Neuronal stem cell (in vitro differentiated cells): ENCODE measurements around the gene RNF145.

Experiments
- DNase-seq: peaks from one replicate; pipeline ENCODE4 v3.0.0-alpha.2; 2013; ENCODE audit warnings: low spot score
- H2AFZ ChIP-seq: one replicate; pipeline ENCODE4 v1.6.1; 2013; ENCODE audit warnings: mild to moderate bottlenecking, low read length, inconsistent platforms
- H2AK5ac ChIP-seq: 2 replicates; pipeline ENCODE4 v1.6.1; 2013; ENCODE audit warnings: low read depth, mild to moderate bottlenecking, inconsistent platforms, low read length, moderate library complexity, mixed read lengths
- H2BK120ac ChIP-seq: 2 replicates; pipeline ENCODE4 v1.6.1; 2013; ENCODE audit warnings: low read depth, mild to moderate bottlenecking, inconsistent platforms, low read length, moderate library complexity, mixed read lengths
- H2BK12ac ChIP-seq: one replicate; pipeline ENCODE4 v1.6.1; 2013; ENCODE audit warnings: low read length, inconsistent platforms
- H2BK15ac ChIP-seq: 2 replicates; pipeline ENCODE4 v1.6.1; 2013; ENCODE audit warnings: mild to moderate bottlenecking, low read length, inconsistent platforms, mixed read lengths
- H2BK5ac ChIP-seq: one replicate; pipeline ENCODE4 v1.6.1; 2013; ENCODE audit warnings: inconsistent platforms, mild to moderate bottlenecking, low read length, moderate library complexity
- H3K14ac ChIP-seq: one replicate; pipeline ENCODE4 v1.6.1; 2013; ENCODE audit warnings: low read length, inconsistent platforms
- H3K18ac ChIP-seq: 2 replicates; pipeline ENCODE4 v1.6.1; 2013; ENCODE audit warnings: low read length, inconsistent platforms
- H3K23ac ChIP-seq: 2 replicates; pipeline ENCODE4 v1.6.1; 2013; ENCODE audit warnings: low read depth, mild to moderate bottlenecking, mixed read lengths, low read length, inconsistent platforms; ENCODE audit not compliant: poor library complexity
- H3K27ac ChIP-seq: replicated peaks from 3 replicates; pipeline ENCODE4 v1.5.1; 2013; ENCODE audit warnings: low read length, inconsistent platforms
- H3K27me3 ChIP-seq, 3 experiments: 2 replicates each; pipeline ENCODE4 v1.6.1; 2013; ENCODE audit warnings: low read length in 3 of 3, mild to moderate bottlenecking in 2 of 3, inconsistent platforms in 1 of 3, low read depth in 1 of 3, mixed read lengths in 1 of 3, moderate library complexity in 1 of 3; ENCODE audit not compliant: control insufficient read depth in 3 of 3, insufficient read depth in 3 of 3
- H3K36me3 ChIP-seq, 2 donors: replicated peaks in 1 of 2; 2 replicates each; pipeline ENCODE4 v1.6.1; 2013; ENCODE audit warnings: low read length in 2 of 2; ENCODE audit not compliant: control insufficient read depth in 2 of 2, insufficient read depth in 2 of 2
- H3K4ac ChIP-seq: 2 replicates; pipeline ENCODE4 v1.6.1; 2013; ENCODE audit warnings: inconsistent platforms, mild to moderate bottlenecking, low read length, moderate library complexity
- H3K4me1 ChIP-seq, 2 donors: 1 replicate in 1 of 2; 2 replicates in 1 of 2; pipeline ENCODE4 v1.6.1; 2013; ENCODE audit warnings: low read length in 2 of 2, low read depth in 1 of 2; ENCODE audit not compliant: control insufficient read depth in 2 of 2, insufficient read depth in 1 of 2
- H3K4me2 ChIP-seq: one replicate; pipeline ENCODE4 v1.6.1; 2013; ENCODE audit warnings: mild to moderate bottlenecking, low read length, inconsistent platforms; ENCODE audit not compliant: insufficient read depth, poor library complexity, severe bottlenecking
- H3K4me3 ChIP-seq, 2 donors: 2 replicates each; pipeline ENCODE4 v1.5.1; 2013; ENCODE audit warnings: low read length in 2 of 2, mild to moderate bottlenecking in 2 of 2, inconsistent platforms in 1 of 2, moderate library complexity in 1 of 2
- H3K79me1 ChIP-seq: one replicate; pipeline ENCODE4 v1.6.1; 2013; ENCODE audit warnings: low read depth, mild to moderate bottlenecking, inconsistent platforms, low read length, moderate library complexity
- H3K9ac ChIP-seq: one replicate; pipeline ENCODE4 v1.6.1; 2013; ENCODE audit warnings: mild to moderate bottlenecking, low read depth, low read length, inconsistent platforms; ENCODE audit not compliant: poor library complexity
- H3K9me3 ChIP-seq, 2 donors: replicated peaks in 1 of 2; 2 replicates each; pipeline versions ENCODE3 to v1.6.1; 2013; ENCODE audit warnings: low read length in 2 of 2, mild to moderate bottlenecking in 2 of 2, inconsistent platforms in 1 of 2, low read depth in 1 of 2, mixed read lengths in 1 of 2, moderate library complexity in 1 of 2; ENCODE audit not compliant: control insufficient read depth in 2 of 2, insufficient read depth in 1 of 2
- H4K8ac ChIP-seq: one replicate; pipeline ENCODE4 v1.6.1; 2013; ENCODE audit warnings: low read depth, mild to moderate bottlenecking, inconsistent platforms, low read length, moderate library complexity
- H4K91ac ChIP-seq: one replicate; pipeline ENCODE4 v1.6.1; 2013; ENCODE audit warnings: low read length, low read depth, mild to moderate bottlenecking, inconsistent platforms; ENCODE audit not compliant: poor library complexity
- WGBS, 2 donors: extraction: QIAGEN DNeasy Blood & Tissue Kit; methylation state at CpG; one replicate each; pipeline ENCODE4 v1.1.7; 2013; ENCODE audit warnings: missing lambda C conversion rate in 2 of 2, mixed read lengths in 1 of 2; ENCODE audit not compliant: insufficient read length in 2 of 2, insufficient replicate concordance in 1 of 2; ENCODE audit errors: extremely low coverage in 2 of 2; 5-methylcytosine and 5-hydroxymethylcytosine counted together

RNF145 gene

DNA sequence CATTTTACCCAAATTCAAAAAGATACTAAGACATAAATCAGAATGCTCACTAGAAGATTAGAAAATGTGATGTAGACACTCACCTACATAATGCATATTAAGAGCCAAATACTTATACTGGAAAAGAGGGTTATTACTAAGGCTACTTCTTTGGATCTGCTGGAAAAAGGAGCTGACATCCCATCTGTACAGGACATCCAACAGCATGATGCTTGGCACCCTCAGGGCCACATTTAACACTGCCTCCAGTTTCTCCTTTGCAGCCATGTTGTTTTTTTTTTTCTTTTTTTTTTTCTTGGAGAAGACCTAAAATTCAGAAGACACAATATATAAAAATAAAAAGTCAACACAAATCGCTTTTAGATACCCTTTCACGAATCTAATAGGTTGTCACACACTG lies 6.0 kb downstream of the RNF145 start:
- Histone ChIP-seq H3K4me1 (peaks cover 0 to 14% of the 10 kb centered on the region in 2 donors), H2BK5ac (no peak overlapping the region), H2AK5ac (no peak overlapping the region), H2BK120ac (no peak overlapping the region), H2BK15ac (no peak overlapping the region), H3K14ac (no peak overlapping the region), H4K91ac (no peak overlapping the region), H3K27me3 (no peaks in the 10 kb centered on the region), H3K18ac (no peak overlapping the region), H3K4me3 (no peak overlapping the region), H3K27ac (no peak overlapping the region), H2BK12ac (no peak overlapping the region), H3K36me3 (peaks cover 3 to 47% of the 10 kb centered on the region in 2 donors), H2AFZ (no peak overlapping the region), H3K9me3 (no peaks in the 10 kb centered on the region), H3K4me2 (no peak overlapping the region), H3K9ac (no peak overlapping the region), H4K8ac (no peak overlapping the region), H3K23ac (no peak overlapping the region), H3K4ac (no peak overlapping the region), H3K79me1 (peaks cover 2% of the 10 kb centered on the region)
- no CpG with 5 or more reads among the region's 2 CpGs for WGBS, 2 donors
- no peak for DNase-seq

GRCh38 chr5:159202151-159202550 lies 7.2 kb downstream of the RNF145 start:
- H2BK120ac ChIP-seq = no peak overlapping the region
- no peak overlapping the region for H3K4me3 ChIP-seq
- H4K8ac ChIP-seq = no peak overlapping the region
- H3K27ac ChIP-seq = no peak overlapping the region
- no peak overlapping the region for H3K18ac ChIP-seq
- no peak overlapping the region for H3K14ac ChIP-seq
- H3K9me3 ChIP-seq = no peaks in the 10 kb centered on the region
- no peak overlapping the region for H3K23ac ChIP-seq
- H2BK15ac ChIP-seq = no peak overlapping the region
- H2AK5ac ChIP-seq = no peak overlapping the region
- H3K36me3 ChIP-seq = peaks cover 4 to 58% of the 10 kb centered on the region in 2 donors
- H3K79me1 ChIP-seq = no peaks in the 10 kb centered on the region
- no CpG with 5 or more reads among the region's 4 CpGs for WGBS, 2 donors
- H3K27me3 ChIP-seq = no peaks in the 10 kb centered on the region
- H3K4me1 ChIP-seq = peaks cover 0 to 14% of the 10 kb centered on the region in 2 donors
- H3K9ac ChIP-seq = no peak overlapping the region
- no peak overlapping the region for H3K4ac ChIP-seq
- no peak overlapping the region for H2BK12ac ChIP-seq
- H3K4me2 ChIP-seq = no peak overlapping the region
- H2AFZ ChIP-seq = no peak overlapping the region
- no peak overlapping the region for H2BK5ac ChIP-seq
- no peak for DNase-seq
- no peak overlapping the region for H4K91ac ChIP-seq

DNA sequence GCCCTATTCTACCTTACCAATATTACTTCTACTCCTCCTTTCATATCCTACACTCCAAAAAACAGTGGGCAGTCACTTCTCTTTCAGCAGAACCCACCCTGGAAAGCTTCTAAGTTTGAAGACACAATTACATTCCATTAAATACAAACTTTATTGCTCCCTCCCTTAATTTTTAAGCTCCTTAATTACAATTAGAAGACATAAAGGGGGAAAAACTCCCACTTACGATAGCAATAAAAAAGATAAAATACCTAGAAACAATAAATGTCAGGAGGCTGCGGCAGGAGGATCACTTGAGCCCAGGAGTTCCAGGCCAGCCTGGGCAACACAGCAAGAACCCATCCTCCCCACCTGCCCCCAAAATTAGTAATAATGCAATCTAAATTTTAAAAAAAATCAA lies 9.6 kb downstream of the RNF145 start:
- Histone ChIP-seq H2BK12ac (no peak overlapping the region), H3K4me1 (no peaks in the 10 kb centered on the region), H3K9me3 (no peaks in the 10 kb centered on the region), H3K18ac (no peak overlapping the region), H3K9ac (no peak overlapping the region), H3K36me3 (peaks cover 4 to 78% of the 10 kb centered on the region in 2 donors), H2BK5ac (no peak overlapping the region), H2AFZ (no peak overlapping the region), H2BK120ac (no peak overlapping the region), H2AK5ac (no peak overlapping the region), H3K4me2 (no peak overlapping the region), H3K4ac (no peak overlapping the region), H2BK15ac (no peak overlapping the region), H3K4me3 (no peak overlapping the region), H4K91ac (no peak overlapping the region), H3K14ac (no peak overlapping the region), H3K27me3 (no peaks in the 10 kb centered on the region), H3K27ac (no peak overlapping the region), H4K8ac (no peak overlapping the region), H3K23ac (no peak overlapping the region), H3K79me1 (no peaks in the 10 kb centered on the region)
- no peak for DNase-seq
- WGBS, 2 donors = no CpG with 5 or more reads among the region's 2 CpGs

DNA sequence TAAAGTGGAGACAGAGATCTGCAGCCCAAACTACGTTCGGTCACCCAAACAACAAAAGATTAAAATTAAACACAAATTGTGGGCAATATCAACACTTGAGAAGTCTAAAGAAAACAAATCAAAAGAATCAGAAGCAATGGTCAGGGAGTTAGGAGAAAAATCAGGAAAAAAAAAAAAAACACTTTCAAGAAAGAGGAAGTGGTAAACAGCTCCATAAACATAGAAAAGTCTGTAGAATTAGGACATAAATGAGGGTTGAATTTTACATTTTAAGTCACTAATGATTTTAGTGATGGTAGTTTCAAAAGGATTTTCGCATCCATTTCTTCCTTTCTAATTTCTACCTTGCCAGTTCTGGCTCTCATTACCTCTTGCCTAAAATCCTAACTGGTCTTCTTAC lies 10.1 kb downstream of the RNF145 start:
- no peak overlapping the region for H2BK15ac ChIP-seq
- no peak overlapping the region for H2BK120ac ChIP-seq
- H3K4me3 ChIP-seq = no peak overlapping the region
- no peaks in the 10 kb centered on the region for H3K27me3 ChIP-seq
- H3K27ac ChIP-seq = no peak overlapping the region
- H3K36me3 ChIP-seq = peaks cover 4 to 83% of the 10 kb centered on the region in 2 donors
- no peak overlapping the region for H2BK12ac ChIP-seq
- H2AK5ac ChIP-seq = no peak overlapping the region
- no peak overlapping the region for H3K4me2 ChIP-seq
- no peaks in the 10 kb centered on the region for H3K79me1 ChIP-seq
- no CpG with 5 or more reads among the region's 3 CpGs for WGBS, 2 donors
- no peak overlapping the region for H3K14ac ChIP-seq
- no peak overlapping the region for H2AFZ ChIP-seq
- DNase-seq = no peak
- H2BK5ac ChIP-seq = no peak overlapping the region
- no peak overlapping the region for H4K8ac ChIP-seq
- H3K4ac ChIP-seq = no peak overlapping the region
- H3K4me1 ChIP-seq = no peaks in the 10 kb centered on the region
- H4K91ac ChIP-seq = no peak overlapping the region
- no peak overlapping the region for H3K9ac ChIP-seq
- H3K9me3 ChIP-seq = no peaks in the 10 kb centered on the region
- H3K23ac ChIP-seq = no peak overlapping the region
- no peak overlapping the region for H3K18ac ChIP-seq
